ENCODE data around the gene STIP1. TPM values are rescaled to one million over a fixed set of nuclear protein-coding genes. Genes with fewer than 3 reads are reported as not detected.

STIP1 gene
- 112 and 142 TPM in 2 replicates for total RNA-seq (ENCODE audit: low replicate concordance)

- DNase-seq (ENCODE audit: low read depth) = peak; percentile 100
- peak; percentile 66 for TF ChIP-seq CTCF (IDR thresholded peaks at IDR 0.05; ENCODE audit: insufficient read depth, low read length)
- peak within 1 kb of the TSS; percentile 81 for H3K4me3 ChIP-seq (ENCODE audit: low read depth, low read length)
Measured at GRCh38 chr11:64185693-64186491, at the start of gene STIP1. Gene STIP1 (plus strand): TSS chr11:64186171. CDS start chr11:64186262, 91 bp downstream.

GRCh38 chr11:64136765-64137441 is 49.1 kb upstream of the STIP1 start:
- no peak for TF ChIP-seq CTCF (IDR thresholded peaks at IDR 0.05; ENCODE audit: insufficient read depth, low read length)
- no peak overlapping the region for H3K4me3 ChIP-seq (ENCODE audit: low read depth, low read length)
- DNase-seq (ENCODE audit: low read depth) = no peak

- DNase-seq (ENCODE audit: low read depth) = no peak
- no peak for TF ChIP-seq CTCF (IDR thresholded peaks at IDR 0.05; ENCODE audit: insufficient read depth, low read length)
- H3K4me3 ChIP-seq (ENCODE audit: low read depth, low read length) = no peak overlapping the region
Measured at GRCh38 chr11:64138398-64138797, 47.6 kb upstream of the STIP1 start.

- TF ChIP-seq CTCF (IDR thresholded peaks at IDR 0.05; ENCODE audit: insufficient read depth, low read length) = no peak
- DNase-seq (ENCODE audit: low read depth) = no peak
- no peak overlapping the region for H3K4me3 ChIP-seq (ENCODE audit: low read depth, low read length)
Measured at GRCh38 chr11:64139049-64139448, 46.9 kb upstream of the STIP1 start.

GRCh38 chr11:64140082-64140481 is 45.9 kb upstream of the STIP1 start:
- no peak overlapping the region for H3K4me3 ChIP-seq (ENCODE audit: low read depth, low read length)
- no peak for TF ChIP-seq CTCF (IDR thresholded peaks at IDR 0.05; ENCODE audit: insufficient read depth, low read length)
- DNase-seq (ENCODE audit: low read depth) = no peak

- no peak for TF ChIP-seq CTCF (IDR thresholded peaks at IDR 0.05; ENCODE audit: insufficient read depth, low read length)
- no peak overlapping the region for H3K4me3 ChIP-seq (ENCODE audit: low read depth, low read length)
- DNase-seq (ENCODE audit: low read depth) = no peak
Measured at GRCh38 chr11:64141081-64141783, 44.7 kb upstream of the STIP1 start.
